DMS53 (cell line): Measurements from ENCODE around the gene KRT23.
A peak's percentile ranks its signal among the peaks of the same experiment; 100 is the strongest.

ENCODE experiments used
- DNase-seq: peaks from one replicate; lab custom pipeline; 2025; lab: John Stamatoyannopoulos, UW

KRT23 gene, protein sequence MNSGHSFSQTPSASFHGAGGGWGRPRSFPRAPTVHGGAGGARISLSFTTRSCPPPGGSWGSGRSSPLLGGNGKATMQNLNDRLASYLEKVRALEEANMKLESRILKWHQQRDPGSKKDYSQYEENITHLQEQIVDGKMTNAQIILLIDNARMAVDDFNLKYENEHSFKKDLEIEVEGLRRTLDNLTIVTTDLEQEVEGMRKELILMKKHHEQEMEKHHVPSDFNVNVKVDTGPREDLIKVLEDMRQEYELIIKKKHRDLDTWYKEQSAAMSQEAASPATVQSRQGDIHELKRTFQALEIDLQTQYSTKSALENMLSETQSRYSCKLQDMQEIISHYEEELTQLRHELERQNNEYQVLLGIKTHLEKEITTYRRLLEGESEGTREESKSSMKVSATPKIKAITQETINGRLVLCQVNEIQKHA

DNA sequence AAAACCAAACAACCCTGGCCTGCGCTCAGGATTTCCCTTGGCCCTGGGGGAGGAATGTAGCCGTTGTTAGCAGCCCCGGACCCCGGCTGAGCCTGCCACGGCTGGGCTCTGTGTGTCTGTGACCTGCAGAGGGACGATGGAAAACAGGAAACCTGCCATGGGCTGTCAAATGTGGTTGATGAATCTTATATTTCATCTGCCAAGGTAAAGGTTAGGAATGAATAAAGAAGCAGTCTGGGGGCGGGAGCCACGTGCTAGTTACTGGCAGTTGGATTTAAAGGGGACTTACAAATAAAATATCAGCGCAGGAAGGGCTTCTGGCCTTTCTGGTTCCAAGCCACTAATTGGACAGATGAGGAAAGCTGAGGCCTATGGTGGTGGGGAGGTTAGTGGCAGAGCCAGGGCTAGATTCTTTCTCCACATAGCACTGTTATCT, at the start of gene KRT23:
Gene KRT23, minus strand, starts transcription at position 263 of the 436 bp plus-strand sequence. CDS start 1,043 bp downstream, outside the sequence.
- no peak for DNase-seq

DNA sequence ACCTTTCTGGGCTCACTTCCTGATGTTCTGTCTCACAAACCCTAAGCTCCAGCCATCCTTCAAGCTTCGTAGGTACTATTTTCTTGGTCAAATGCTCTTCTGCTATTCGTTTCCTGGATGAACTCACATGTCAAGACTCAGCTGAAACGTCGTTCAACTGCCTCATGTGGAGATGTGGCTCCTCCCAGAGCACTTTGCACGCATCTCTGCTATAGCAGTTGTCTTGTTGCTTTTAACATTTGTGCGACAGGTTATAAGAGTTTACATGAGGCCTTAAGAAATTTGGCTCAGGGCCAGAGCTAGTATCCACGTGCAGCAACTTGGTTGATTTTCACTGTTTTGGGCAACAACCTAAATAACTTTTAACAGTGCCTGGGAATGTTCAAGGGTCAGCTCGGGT, 49.5 kb upstream of the KRT23 start:
- no peak for DNase-seq

DNA sequence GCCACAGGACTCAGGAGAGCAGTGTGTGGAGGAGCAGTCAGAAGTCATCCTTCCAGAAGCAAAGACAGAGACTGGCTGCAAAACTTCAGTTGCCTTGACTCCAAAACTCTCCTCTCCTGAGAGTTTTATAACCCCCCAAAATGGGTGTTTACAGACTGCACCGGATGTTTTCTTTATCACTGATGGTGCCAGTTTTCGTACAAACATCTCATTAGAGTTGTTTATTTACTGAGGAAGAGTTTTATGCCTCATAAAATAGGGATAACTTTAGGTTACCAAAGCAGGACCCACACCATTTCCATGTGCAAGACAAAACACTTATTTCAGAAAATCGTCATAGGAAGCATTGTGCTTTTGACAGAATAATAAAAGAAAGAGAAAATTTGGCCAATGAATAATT, 46.8 kb upstream of the KRT23 start, which contains the start of gene KRT40:
Gene KRT40, minus strand, starts transcription at position 101 of the 400 bp plus-strand sequence. Its CDS starts 53 bp downstream, at position 48.
- DNase-seq = no peak

DNA sequence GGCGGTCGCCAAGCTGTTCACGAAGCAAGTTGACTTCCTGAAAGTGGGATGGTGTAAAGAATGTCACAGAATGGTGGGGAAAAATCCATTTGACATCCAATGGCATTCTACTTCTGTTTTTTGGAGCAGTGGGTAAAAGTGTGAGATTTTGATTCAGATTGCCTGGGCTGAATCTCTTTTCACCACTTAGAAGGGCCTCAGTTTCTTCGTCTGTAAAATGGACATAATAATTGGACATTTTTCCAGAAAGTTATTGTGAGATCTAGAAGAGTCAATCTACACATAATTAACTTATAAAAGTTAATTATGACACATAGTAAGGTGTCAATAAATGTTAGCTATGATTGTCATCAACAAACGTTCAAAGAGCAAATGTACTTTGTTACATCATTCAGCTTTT, 43.7 kb upstream of the KRT23 start:
- DNase-seq = no peak

DNA sequence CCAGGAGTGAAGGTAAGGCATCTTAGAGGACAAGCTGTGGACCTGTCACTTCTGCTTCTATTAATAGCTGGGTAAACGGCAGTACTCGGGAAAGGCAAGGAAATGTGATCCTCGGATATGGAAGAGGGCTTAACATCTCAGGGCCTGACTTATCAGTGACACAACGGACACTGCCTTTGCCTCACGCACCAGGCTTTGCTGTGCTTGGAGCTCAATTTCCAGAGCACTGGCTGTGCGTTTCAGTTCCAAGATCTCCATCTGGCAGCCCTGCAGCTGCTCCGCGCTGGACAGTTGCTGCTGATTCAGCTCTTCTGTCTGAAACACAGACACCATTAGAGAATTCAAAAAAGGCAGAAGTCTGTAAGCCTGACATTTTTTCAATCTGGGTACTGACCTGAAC, 43.1 kb upstream of the KRT23 start:
- no peak for DNase-seq

DNA sequence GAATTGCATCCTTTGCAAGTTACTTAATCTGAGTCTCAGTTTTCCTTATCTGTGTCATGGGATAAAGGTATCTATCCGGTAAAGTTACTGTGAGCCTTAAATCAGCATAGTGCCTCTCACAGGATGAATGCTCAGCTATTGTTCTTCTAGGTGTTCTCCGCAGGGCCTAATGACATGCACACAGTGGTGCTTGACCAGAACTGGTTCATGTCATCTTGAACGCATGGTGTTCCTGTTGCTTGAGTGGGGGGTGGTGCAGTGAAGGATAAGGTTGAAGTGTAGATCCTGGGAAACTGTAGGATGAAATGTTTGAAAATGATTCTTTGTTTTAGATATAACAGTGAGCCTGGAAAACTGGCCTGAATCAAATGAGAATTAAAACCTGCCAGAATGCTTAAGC, 42.7 kb upstream of the KRT23 start:
- DNase-seq = no peak

DNA sequence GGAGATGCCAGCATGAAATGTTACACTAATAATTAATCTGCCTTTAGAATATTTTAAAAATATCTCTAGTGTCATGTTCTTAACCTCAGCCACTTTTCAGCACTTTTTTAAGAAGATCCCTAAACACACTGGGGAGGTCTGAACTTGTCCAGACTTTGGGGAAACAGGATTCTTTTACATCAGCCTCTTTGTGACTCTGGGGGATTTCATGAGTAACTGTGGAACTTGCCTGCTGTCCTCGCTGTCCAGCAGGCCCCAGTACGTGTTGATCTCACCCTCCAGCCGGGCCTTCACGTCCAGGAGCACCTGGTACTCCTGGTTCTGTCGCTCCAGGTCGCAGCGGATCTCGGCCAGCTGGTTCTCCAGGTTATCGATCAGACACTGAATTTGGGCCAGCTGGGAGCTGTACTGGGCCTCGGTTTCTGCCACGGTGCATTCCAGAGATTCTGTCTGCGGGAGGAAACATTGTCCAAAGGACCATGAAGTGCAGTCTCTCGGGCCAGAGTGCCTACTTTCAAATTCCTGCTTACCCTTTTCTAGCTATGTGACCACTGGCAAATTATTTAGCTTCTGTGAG, 41.2 kb upstream of the KRT23 start:
- DNase-seq = no peak

DNA sequence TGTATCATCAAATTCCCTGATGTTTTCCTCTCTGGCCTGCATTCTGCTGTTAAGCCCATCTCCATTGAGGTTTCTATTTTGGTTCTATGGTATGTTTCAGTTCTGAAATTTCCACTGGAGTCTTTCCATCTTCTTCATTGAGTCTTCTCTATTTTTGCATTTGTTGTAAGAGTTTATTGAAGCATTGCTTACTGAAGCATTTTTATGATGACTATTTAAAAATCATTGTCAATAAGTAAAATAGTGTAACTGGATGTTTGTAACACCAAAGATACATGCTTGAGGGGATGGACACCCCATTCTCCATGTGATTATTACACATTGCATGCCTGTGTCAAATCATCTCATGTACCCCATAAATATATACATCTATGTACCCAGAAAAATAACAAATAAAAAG, 38.1 kb upstream of the KRT23 start:
- DNase-seq = no peak

DNA sequence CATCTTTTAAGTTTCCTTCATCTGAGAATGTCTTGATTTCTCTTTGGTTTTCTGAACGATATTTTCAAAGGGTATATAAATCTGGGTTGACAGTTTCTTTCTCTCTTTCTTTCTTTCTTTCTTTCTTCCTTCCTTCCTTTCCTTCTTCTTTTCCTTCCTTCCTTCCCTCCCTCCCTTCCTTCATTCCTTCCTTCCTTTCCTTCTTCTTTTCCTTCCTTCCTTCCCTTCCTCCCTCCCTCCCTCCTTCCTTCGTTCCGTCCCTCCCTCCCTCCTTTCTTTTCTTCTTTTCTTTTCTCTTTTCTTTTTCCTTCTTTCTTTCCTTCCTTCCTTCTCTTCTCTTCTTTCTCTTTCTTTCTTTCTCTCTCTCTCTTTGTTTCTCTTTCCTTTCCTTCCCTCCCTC, 36.9 kb upstream of the KRT23 start:
- DNase-seq = no peak

DNA sequence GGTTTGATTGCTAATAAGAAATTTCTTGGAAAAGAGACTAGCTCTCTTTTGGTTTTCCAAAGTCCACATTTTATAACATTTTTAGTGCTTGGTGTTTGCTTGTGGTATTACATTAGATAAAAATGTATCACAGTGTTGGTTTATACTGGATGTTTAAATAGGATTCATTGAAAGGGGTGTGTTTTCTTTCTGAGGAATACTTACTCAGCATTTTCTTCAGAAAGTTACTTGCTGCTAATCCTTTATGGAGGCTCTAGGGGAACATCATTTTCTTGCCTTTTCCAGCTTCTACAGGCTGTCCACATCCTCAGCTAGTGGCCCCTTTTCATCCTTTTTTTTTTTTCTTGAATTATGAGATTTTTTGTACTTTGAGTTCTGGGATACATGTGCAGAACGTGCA, 30.1 kb upstream of the KRT23 start:
- DNase-seq = no peak

DNA sequence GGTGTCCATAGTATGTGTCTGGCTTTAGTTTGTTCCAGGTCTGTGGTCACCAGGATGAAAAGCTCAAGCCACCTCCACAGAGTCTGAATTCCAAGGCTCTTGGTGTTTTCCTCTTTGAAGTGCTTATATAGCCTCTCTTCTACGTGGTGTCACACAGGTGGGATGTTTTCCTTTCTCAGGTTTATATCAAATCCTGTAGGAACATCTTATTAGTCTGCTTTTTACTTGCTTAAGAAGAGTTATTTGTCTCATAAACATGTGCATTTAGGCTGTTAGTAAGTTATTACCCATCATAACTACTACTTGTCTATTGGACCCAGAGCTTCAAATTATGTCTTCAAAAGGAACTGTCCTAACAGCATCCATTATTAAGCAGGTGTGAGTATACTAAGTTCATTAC, 29.4 kb upstream of the KRT23 start, which contains the start of gene KRT39:
Gene KRT39, minus strand, starts transcription at position 101 of the 400 bp plus-strand sequence. Its CDS starts 92 bp downstream, at position 9.
- DNase-seq = no peak

DNA sequence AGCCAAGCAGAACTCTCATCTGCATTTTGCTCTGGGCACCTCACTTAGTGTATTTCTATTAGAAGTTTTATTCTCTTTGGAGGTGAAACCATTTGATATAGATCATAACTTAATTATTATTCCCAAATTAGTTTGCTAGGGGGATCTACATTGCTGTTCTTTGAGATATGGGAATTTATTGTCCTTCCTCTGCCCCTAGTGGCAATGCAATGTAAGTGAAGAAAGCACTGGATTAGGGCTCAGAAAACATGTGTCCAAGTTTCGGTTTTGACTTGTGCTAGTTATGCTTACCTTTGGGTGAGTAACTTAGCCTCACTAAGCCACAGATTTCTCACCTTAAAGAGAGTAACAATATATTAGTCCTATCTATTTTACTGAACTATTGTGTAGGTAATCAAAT, 26.4 kb upstream of the KRT23 start:
- peak; percentile 60 for DNase-seq

DNA sequence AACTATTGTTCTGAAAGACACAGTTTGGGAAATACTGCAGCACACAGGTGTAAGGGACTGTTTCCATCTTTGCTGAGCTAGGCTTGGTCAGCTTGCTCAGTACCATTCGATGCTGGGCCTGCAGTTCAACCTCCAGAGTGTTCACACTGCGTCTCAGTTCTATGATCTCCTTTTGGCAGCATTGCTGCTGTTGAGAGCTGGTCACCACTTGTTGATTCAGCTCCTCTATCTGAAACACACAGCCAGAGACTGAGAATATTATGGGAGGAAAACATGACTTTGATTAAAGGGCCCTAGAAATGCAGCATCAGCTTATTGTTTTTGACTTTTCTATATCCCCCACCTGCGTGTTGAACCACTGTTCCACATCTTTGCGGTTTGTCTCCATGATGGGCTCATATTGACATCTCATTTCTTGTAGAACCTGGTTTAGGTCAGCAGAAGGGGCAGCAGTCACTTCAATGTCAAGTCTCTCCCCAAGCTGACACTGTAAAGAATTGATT, 24.7 kb upstream of the KRT23 start:
- DNase-seq = no peak

DNA sequence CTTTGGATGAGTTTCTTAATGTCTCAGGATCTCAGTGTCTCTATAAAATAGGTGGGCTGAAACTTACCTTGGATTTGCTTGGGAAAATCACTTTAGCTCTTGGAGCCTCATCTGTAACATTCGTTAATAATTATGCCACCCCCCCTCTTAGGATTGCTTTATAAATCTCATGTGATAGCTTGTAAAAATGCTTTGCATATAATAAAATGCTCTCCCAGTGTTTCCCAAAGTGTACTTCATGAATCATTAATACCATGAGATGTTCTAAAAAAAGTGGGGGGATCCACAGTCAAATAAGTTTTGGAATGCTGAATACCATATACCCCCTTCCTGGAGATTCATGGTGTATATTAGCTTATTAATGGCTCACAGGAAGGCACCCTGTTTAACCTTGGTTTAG, 24.1 kb upstream of the KRT23 start:
- no peak for DNase-seq

DNA sequence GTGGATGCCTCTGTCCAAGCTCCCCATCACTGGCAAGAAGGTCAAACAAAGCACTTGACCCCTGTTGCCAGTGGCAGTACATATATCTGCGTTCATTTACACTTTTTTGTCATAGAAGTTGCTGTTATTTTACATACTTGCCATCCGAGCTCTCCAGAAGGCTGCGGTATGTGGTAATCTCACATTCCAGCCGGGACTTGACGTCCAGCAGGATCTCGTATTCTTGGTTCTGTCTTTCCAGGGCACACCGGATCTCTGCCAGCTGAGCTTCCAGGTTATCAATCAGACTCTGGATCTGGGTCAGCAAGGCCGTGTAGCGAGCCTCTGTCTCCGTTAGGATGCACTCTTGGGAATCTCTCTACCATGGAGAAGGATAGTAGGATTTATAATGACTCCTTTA, 22.7 kb upstream of the KRT23 start:
- DNase-seq = no peak

DNA sequence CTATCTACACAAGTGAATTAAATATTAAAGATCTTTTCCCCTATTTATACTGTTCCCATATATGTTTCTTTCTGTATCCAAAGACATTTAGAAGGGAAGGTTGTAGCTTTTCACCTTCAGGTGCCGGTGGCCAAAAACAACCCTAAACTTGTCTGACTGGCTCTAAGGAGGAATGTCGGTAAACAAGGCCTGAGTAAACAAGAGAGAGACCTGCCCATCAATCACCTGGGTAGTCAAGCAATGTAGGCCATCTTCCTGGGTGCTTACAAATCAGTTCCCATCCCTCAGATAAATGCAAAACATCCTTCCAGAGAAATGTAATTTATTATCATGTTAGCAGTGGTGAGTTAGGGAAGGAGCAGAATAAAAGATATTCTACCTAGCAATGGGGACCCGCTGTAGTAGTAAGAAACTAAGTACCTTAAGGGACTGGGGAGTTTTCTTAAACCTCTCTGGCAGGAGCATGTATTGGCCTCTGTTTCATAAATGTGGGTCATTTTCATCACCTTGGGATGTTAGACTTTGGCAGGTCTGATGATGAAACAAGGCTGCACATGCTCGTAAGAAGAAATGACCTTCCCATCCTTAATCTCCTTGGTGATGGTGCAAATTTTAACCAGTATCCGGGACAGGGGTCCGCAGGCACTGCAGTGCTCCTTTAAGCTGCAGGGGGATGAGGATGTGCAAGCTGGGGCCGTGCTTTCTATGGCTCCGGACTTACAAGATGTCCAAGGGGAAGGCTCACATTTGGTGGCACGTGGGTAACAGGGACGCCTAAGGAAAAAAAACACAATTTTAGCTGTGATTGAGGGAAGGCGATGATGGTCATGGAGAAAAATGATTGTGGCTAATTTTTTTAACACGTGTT, 20.9 kb upstream of the KRT23 start:
- DNase-seq = peak; percentile 84

DNA sequence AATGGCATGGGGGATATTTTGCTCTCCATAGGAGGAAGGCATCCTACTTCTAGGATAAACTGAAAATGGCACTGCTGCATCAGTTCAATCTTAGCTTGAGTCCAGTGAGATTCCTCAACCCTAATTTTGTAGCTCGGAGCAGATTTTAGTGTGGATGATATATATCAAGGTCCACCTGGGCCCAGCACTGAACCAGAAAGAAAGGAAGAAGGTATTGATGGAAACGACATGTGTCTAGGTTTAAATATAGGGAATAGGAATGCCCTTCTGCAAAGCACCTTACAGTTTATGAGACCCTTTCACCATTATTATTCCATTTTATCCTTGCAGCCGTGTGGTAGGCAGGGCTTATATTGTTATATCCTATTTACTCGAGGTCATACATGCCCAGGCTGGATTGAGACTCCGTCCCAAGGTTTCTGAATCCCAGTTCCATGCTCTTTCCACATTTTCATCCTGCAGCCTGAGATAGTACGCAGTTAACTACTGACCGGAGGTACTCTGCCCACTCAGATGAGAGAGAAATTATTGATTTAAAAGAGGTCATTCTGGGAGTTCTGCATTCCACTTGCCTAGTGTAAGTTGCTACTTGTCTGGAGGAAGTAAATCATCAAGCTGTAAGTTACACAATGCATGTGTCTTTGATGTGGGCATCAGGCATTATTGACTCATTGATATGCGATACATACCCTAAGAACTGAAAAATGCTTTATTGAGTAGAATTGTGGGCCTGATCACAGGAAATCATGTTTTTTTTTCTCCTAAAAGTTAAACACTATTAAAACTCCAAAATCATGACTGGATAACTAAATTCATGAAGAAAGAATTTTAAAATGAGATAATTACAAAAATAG, 19.2 kb upstream of the KRT23 start:
- DNase-seq = peak; percentile 84

DNA sequence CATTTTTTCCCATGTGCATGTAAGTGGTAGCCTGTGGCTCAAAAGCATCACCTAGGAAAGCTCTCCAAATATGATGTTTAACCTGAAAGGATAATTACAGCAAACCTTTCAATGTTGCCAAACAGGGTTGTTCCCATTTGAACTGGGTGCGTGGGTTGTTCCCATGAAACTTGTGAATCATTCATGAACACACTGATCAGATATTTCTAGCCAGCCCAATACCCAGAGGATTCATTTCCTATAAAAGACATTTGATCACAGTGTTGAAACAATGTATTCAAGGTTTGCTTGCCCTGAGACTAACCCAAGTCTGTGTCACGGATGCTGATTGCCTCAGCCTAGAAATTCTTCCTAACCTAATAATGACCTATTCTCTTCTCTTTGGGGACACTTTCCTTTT, 16.4 kb upstream of the KRT23 start:
- no peak for DNase-seq

DNA sequence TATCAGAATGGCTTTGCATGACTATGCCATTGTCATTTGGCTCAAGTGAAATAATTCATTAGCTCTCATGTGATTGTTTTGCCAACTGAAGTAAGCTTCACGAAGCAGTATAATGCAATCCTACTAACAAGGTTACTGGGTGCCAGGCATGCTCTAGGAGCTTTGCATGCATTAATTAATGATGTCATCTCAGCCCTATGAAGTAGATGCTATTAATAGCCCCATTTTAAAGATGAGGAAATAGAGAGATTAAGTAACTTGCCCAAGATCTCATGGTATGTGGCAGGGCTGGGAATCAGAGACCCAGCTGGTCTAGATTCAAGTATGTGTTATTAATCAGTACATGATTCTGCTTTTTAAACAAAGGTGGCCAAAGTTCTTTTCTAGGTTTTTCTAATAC, 15.2 kb upstream of the KRT23 start:
- DNase-seq = peak; percentile 40

DNA sequence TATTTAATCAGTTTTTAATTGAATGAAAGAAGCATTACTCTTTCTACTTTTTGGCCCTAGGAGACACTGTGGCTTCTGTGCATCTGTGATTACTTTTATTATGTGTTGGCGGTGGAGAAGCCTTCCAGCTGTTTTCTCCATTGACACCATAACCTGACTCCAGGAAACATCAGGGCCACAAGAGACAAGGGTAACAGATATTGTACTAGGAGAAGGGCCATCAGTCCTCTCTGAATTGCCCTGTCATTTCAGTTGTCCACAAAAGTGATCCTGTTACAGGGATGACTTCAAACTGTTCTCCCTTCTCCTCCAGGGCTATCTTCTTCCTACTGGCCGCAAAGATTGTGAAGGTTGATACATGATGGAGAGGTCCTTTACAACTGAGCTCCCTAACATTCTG, 14.7 kb upstream of the KRT23 start:
- DNase-seq = no peak

DNA sequence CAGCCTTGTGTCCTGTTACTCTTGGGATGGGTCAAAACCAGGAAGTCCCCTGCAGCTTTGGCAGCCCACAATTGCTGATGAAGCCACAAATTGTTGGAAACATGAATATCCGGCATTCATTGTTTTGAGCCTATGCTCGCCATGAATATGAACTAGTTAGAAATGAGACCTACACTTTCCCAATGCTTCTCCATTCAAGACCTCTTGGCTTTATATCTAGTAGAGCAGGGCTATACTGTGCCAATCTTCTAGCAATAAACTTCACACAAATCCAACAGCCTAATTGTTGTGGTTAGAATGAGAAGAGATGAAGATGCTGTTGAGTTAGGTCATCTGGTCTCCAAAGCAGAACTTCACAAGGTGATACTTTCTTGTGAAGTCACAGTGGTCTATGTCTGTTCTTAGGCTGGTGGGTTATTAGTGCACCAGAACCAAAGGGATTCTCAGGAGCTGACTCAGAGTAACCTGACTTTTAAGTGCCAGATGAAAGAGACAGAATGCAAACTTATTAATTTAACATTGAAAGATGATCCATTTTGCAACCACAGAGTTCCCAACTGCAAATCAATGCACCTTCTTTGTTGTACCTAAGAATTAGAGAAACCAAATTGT, 13.7 kb upstream of the KRT23 start:
- DNase-seq = no peak
